Skeletal muscle satellite cell (primary cell): ENCODE results near the gene NUDT6.
"Not testable (repeated sequence)": the region's sequence is repeated elsewhere in the genome, so short reads cannot be mapped to it uniquely, and the experiment has no call there.

Source experiments
- H3K27me3 ChIP-seq: 2 replicates; pipeline ENCODE4 v1.7.0; 2013; ENCODE audit warnings: low read length; ENCODE audit not compliant: control insufficient read depth, insufficient read depth
- H3K36me3 ChIP-seq: 2 replicates; pipeline ENCODE4 v1.7.0; 2013; ENCODE audit warnings: mild to moderate bottlenecking, control low read depth, low read length; ENCODE audit not compliant: insufficient read depth
- H3K4me1 ChIP-seq: 2 replicates; pipeline ENCODE4 v1.7.0; 2013; ENCODE audit warnings: low read length; ENCODE audit not compliant: control insufficient read depth, insufficient read depth
- H3K4me2 ChIP-seq: 2 replicates; pipeline ENCODE4 v1.7.0; 2013; ENCODE audit warnings: mild to moderate bottlenecking, low read length
- H3K4me3 ChIP-seq: 2 replicates; pipeline ENCODE4 v1.7.0; 2013; ENCODE audit warnings: low read length
- H3K9ac ChIP-seq: 2 replicates; pipeline ENCODE4 v1.7.0; 2013; ENCODE audit warnings: mild to moderate bottlenecking, low read depth, low read length, moderate library complexity
- H3K9me3 ChIP-seq: replicated peaks from 2 replicates; pipeline ENCODE4 v1.7.0; 2013; ENCODE audit warnings: mild to moderate bottlenecking, control low read depth, low read length

The NUDT6 gene

GRCh38 chr4:122845760-122846159 is 76.6 kb downstream of the NUDT6 start:
- H3K9me3 ChIP-seq, result no peaks in the 10 kb centered on the region
- peaks cover 26% of the 10 kb centered on the region for H3K4me1 ChIP-seq
- H3K4me3 ChIP-seq, result no peak overlapping the region
- no peak overlapping the region for H3K9ac ChIP-seq
- peaks cover 33% of the 10 kb centered on the region for H3K36me3 ChIP-seq
- H3K4me2 ChIP-seq, result no peak overlapping the region
- no peaks in the 10 kb centered on the region for H3K27me3 ChIP-seq

GRCh38 chr4:122845066-122845465 is 77.3 kb downstream of the NUDT6 start:
- peaks cover 26% of the 10 kb centered on the region for H3K4me1 ChIP-seq
- H3K4me3 ChIP-seq, result no peak overlapping the region
- H3K4me2 ChIP-seq, result no peak overlapping the region
- H3K27me3 ChIP-seq, result no peaks in the 10 kb centered on the region
- H3K9me3 ChIP-seq, result no peaks in the 10 kb centered on the region
- no peak overlapping the region for H3K9ac ChIP-seq
- H3K36me3 ChIP-seq, result peaks cover 40% of the 10 kb centered on the region

- Histone ChIP-seq H3K4me1 (peaks cover 26% of the 10 kb centered on the region), H3K36me3 (peaks cover 47% of the 10 kb centered on the region)
- not testable (repeated sequence) for H3K4me2 ChIP-seq, H3K27me3 ChIP-seq, H3K9me3 ChIP-seq, H3K4me3 ChIP-seq, H3K9ac ChIP-seq
Measured at GRCh38 chr4:122844391-122844790, 78.0 kb downstream of the NUDT6 start.

GRCh38 chr4:122842984-122843531 is 79.3 kb downstream of the NUDT6 start:
- peak overlapping the region; percentile 29 for H3K4me2 ChIP-seq
- no peaks in the 10 kb centered on the region for H3K27me3 ChIP-seq
- H3K9ac ChIP-seq, result no peak overlapping the region
- peaks cover 31% of the 10 kb centered on the region for H3K4me1 ChIP-seq
- no peaks in the 10 kb centered on the region for H3K9me3 ChIP-seq
- peaks cover 54% of the 10 kb centered on the region for H3K36me3 ChIP-seq
- no peak overlapping the region for H3K4me3 ChIP-seq
